Gastroesophageal sphincter (tissue), 4 donors: ENCODE results near the gene STX8. TPM values are rescaled to one million over a fixed set of nuclear protein-coding genes. Genes with fewer than 3 reads are reported as not detected.

Experiments used
- ATAC-seq: fragments of 150-250 bp; one replicate; pipeline ENCODE4 v1.9.1; 2016; ENCODE audit warnings: mild to moderate bottlenecking, moderate library complexity
- H3K27ac ChIP-seq, 4 donors: fragments of 200-600 bp; sonication (generic) in 3 of 4; 1 replicate in 3 of 4; 2 replicates in 1 of 4; pipeline ENCODE4 v1.5.1; 2016 to 2019
- H3K27me3 ChIP-seq: fragments of 200-600 bp; sonication (generic); one replicate; pipeline ENCODE4 v1.5.1; 2019
- H3K36me3 ChIP-seq, 2 donors: fragments of 200-600 bp; sonication (generic); one replicate each; pipeline ENCODE4 v1.5.1; 2019; ENCODE audit warnings: control low read depth in 1 of 2
- H3K4me1 ChIP-seq, 3 donors: fragments of 200-600 bp; sonication (generic); 1 replicate in 2 of 3; 2 replicates in 1 of 3; pipeline ENCODE4 v1.5.1; 2016 to 2019; ENCODE audit warnings: control low read depth in 2 of 3
- H3K4me3 ChIP-seq, 2 donors: fragments of 200-600 bp; sonication (generic); one replicate each; pipeline ENCODE4 v1.5.1; 2019; ENCODE audit warnings: mild to moderate bottlenecking in 1 of 2, moderate library complexity in 1 of 2
- H3K9me3 ChIP-seq, 3 donors: fragments of 200-600 bp; sonication (generic); one replicate each; pipeline ENCODE4 v1.5.1; 2017 to 2019; ENCODE audit warnings: control low read depth in 2 of 3
- CTCF ChIP-seq, 4 experiments: fragments of 200-600 bp in 2 of 4; fragments of 450-650 bp in 2 of 4; sonication (generic) in 1 of 4; IDR thresholded peaks; one replicate each; pipeline ENCODE4 v1.5.1; 2017 to 2019; ENCODE audit warnings: antibody characterized with exemption in 4 of 4, mild to moderate bottlenecking in 2 of 4, moderate library complexity in 2 of 4
- EP300 ChIP-seq: sonication (generic); formaldehyde crosslinking; IDR thresholded peaks from one replicate; pipeline ENCODE4 v1.6.1; 2017; ENCODE audit warnings: antibody characterized with exemption, mild to moderate bottlenecking
- POLR2A ChIP-seq, 2 donors: fragments of 450-650 bp; IDR thresholded peaks; one replicate each; pipeline ENCODE4 v1.6.1; 2017; ENCODE audit warnings: antibody characterized with exemption in 2 of 2, mild to moderate bottlenecking in 2 of 2, moderate library complexity in 1 of 2
- POLR2AphosphoS5 ChIP-seq: sonication (generic); formaldehyde crosslinking; IDR thresholded peaks from one replicate; pipeline ENCODE4 v1.6.1; 2017; ENCODE audit warnings: antibody characterized with exemption
- WGBS, 2 donors: methylation state at CpG; one replicate each; pipeline ENCODE4 v1.1.5; 2018; ENCODE audit warnings: low coverage in 1 of 2; 5-methylcytosine and 5-hydroxymethylcytosine counted together
- total RNA-seq, 4 donors: library from RNA; depleted of rRNA; stranded (reverse); fragments of >200 nt; gene quantifications; one replicate each; pipeline ENCODE4 v1.1.0, GENCODE V29; 2016

The STX8 gene
- total RNA-seq, 4 donors from 2014 or later = 67.9 to 106 (median 87.1) TPM

DNA sequence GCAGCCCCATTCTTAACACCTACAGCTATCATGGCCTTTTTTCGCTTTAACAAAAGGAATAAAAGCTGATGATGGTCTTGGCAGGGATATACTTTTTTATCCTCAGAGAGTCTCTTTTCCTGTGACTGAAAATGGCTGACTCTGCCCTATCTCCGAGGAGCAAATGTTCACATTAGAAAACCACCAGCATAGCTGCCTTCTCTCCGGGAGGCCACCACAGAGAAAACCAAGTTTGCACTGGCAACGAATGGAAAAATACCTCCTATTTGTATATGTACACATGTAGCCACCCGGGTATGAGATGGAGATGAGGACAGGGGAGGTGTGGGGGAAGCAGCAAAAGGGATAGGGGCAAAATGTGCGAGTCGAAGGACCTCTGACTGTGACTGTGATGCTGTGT is 88.2 kb downstream of the STX8 start:
- peaks cover 0 to 19% of the 10 kb centered on the region in 2 donors for H3K36me3 ChIP-seq
- H3K9me3 ChIP-seq = no peaks in the 10 kb centered on the region
- H3K27me3 ChIP-seq = no peaks in the 10 kb centered on the region
- H3K4me1 ChIP-seq = no peaks in the 10 kb centered on the region
- no peak overlapping the region for H3K4me3 ChIP-seq
- no peak for ATAC-seq
- TF ChIP-seq POLR2AphosphoS5 (no peak), POLR2A (IDR thresholded peaks at IDR 0.05) (no peak), CTCF (IDR thresholded peaks at IDR 0.05) (no peak)
- WGBS, 2 donors = 80 to 95% methylated on average over 1 to 6 of the region's 7 CpGs
- no peak overlapping the region for H3K27ac ChIP-seq

DNA sequence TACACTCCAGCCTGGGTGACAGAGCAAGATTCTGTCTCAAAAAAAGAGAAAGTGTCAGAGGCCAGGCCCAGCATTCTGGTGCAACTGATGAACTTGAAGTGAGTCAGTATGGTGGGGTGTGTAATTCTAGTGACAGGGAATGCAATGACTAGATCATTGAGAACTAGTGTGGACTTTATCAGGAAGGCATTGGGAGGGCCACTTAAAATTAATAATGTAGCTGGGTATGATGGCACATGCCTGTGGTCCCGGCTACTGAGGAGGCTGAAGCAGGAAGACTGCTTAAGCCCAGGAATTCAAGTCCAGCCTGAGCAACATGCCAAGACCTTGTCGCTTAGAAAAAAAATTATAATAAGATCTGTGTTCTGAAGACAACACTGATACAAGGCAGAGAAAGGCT is 90.8 kb downstream of the STX8 start:
- H3K9me3 ChIP-seq = no peaks in the 10 kb centered on the region
- 43 to 84% methylated on average over 1 to 2 of the region's 2 CpGs for WGBS, 2 donors
- no peaks in the 10 kb centered on the region for H3K27me3 ChIP-seq
- no peak overlapping the region for H3K4me3 ChIP-seq
- H3K27ac ChIP-seq = no peak overlapping the region
- ATAC-seq = no peak
- no peak for TF ChIP-seq POLR2A (IDR thresholded peaks at IDR 0.05)
- TF ChIP-seq POLR2AphosphoS5 = no peak
- TF ChIP-seq EP300 = no peak
- TF ChIP-seq CTCF (IDR thresholded peaks at IDR 0.05) = no peak
- H3K4me1 ChIP-seq = no peaks in the 10 kb centered on the region
- no peaks in the 10 kb centered on the region for H3K36me3 ChIP-seq

- no peak for ATAC-seq
- no peak overlapping the region for H3K4me3 ChIP-seq
Measured at GRCh38 chr17:9479964-9480363, 95.7 kb downstream of the STX8 start.

GRCh38 chr17:9478889-9479288 is 96.7 kb downstream of the STX8 start:
- no peaks in the 10 kb centered on the region for H3K4me1 ChIP-seq
- no peaks in the 10 kb centered on the region for H3K27me3 ChIP-seq
- no peak overlapping the region for H3K4me3 ChIP-seq
- no peak overlapping the region for H3K27ac ChIP-seq
- no peak for ATAC-seq
- TF ChIP-seq POLR2A (IDR thresholded peaks at IDR 0.05) = no peak
- no peak for TF ChIP-seq CTCF (IDR thresholded peaks at IDR 0.05)
- no peak for TF ChIP-seq EP300
- TF ChIP-seq POLR2AphosphoS5 = no peak
- WGBS, 2 donors = 93 to 100% methylated on average over 3 of the region's 3 CpGs
- H3K9me3 ChIP-seq = no peaks in the 10 kb centered on the region
- no peaks in the 10 kb centered on the region for H3K36me3 ChIP-seq

More at GRCh38 chr17:9479964-9480363, 95.7 kb downstream of the STX8 start:
- Histone ChIP-seq H3K4me1 (no peaks in the 10 kb centered on the region), H3K27me3 (no peaks in the 10 kb centered on the region), H3K36me3 (no peaks in the 10 kb centered on the region), H3K27ac (no peak overlapping the region), H3K9me3 (no peaks in the 10 kb centered on the region)
- WGBS, 2 donors = 72 to 85% methylated on average over 2 to 4 of the region's 4 CpGs
- TF ChIP-seq EP300 (no peak), CTCF (IDR thresholded peaks at IDR 0.05) (no peak), POLR2A (IDR thresholded peaks at IDR 0.05) (no peak), POLR2AphosphoS5 (no peak)

- 95 to 96% methylated on average over 3 to 4 of the region's 4 CpGs for whole genome bisulfite sequencing, 2 donors
- no peak for TF ChIP-seq EP300
- TF ChIP-seq CTCF (IDR thresholded peaks at IDR 0.05) = no peak
- no peak for TF ChIP-seq POLR2AphosphoS5
- no peak for TF ChIP-seq POLR2A (IDR thresholded peaks at IDR 0.05)
- no peak for ATAC-seq
Measured at GRCh38 chr17:9475101-9475658, 100.4 kb downstream of the STX8 start.

More at GRCh38 chr17:9475101-9475658, 100.4 kb downstream of the STX8 start:
- no peaks in the 10 kb centered on the region for H3K9me3 ChIP-seq
- no peak overlapping the region for H3K27ac ChIP-seq
- H3K27me3 ChIP-seq = no peaks in the 10 kb centered on the region
- H3K36me3 ChIP-seq = no peaks in the 10 kb centered on the region
- H3K4me1 ChIP-seq = peaks cover 0 to 14% (median 0%) of the 10 kb centered on the region in 3 donors
- no peak overlapping the region for H3K4me3 ChIP-seq
